DMS79 treated with DMSO at 0.1 percent for 48 hours (cell line): ENCODE results near the gene EIF4E3.

Experiments used
- DNase-seq: peaks from one replicate; lab custom pipeline; 2025; lab: John Stamatoyannopoulos, UW

Gene EIF4E3

DNA sequence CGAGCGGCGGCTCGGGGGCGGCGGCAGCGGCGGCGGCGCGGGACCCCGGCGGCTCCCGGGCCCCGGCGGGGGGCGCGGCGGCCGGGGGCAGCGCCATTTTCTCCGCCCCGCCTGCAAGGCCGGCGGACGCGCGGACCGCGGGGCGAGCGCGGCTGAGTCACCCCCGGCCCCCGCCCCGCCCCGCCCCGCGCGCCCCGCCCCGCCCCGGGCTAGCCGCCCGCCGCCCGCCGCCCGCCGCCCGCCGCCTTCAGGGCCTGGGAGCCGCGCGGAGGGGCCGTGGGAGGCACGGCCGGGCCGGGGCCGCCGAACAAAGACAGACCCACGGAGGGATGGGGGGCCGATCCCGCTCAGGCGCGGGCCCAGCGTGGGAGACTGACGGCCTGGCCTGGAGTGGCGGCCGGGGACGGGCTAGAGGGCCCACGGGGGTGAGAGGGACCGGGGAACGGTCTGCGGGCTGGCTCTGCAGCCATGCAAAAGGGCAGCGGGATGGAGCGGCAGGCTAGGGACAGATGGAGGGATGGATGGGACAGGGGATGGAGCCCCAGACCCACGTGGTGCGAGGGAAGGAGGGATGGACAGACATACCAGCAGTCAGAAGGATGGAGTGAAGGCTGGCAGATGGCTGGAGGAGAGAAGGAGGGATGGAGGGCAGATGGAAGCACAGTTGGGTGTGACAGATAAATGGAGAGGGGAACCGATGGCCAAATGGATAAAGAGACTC is at the start of gene EIF4E3:
TSS of gene EIF4E3 (minus strand) at position 132 of the 721 bp plus-strand sequence. CDS start at position 97, 35 bp downstream.
- DNase-seq, result no peak

DNA sequence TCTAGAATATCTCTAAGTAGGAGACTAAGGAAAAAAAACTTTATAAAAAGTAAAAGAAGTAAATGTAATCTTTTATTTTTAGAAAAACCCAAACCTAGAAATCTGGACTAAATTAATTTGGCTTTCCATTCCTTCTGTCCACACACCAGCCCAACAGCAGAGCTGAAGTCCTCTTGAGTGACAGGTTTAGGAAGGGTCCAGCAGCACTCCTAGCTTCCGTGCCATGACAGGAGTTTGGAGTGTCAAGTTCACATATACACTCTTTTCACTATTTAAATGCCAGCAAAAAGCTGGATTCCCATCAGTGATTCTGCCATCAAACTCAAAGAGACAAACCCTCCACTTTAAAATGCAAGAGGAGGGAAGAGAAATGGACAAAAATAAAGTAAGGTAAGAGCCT is 46.7 kb upstream of the EIF4E3 start:
- no peak for DNase-seq

GRCh38 chr3:71771126-71771525 is 45.9 kb upstream of the EIF4E3 start:
- no peak for DNase-seq

DNA sequence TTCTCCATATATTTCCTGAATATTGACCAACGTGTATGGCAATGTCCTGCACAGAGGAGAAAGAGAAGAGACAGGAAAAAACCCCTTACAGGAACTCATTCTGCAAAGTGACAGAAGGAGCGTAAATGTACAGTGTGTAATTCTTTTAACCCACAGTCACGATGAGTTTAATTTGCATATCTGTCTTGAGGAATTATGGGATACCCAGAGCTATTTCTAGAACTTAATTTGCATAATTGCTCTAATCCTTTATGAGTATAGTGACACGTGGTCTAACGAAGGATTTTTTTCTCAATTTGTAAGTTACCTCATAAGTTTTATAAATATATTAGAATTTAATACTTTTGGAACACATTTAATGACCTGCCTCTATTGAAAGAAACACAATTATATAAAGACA is 38.2 kb upstream of the EIF4E3 start:
- no peak for DNase-seq

GRCh38 chr3:71760140-71760539 is 34.9 kb upstream of the EIF4E3 start:
- no peak for DNase-seq

GRCh38 chr3:71759401-71759800 is 34.2 kb upstream of the EIF4E3 start:
- DNase-seq, result no peak

GRCh38 chr3:71758091-71758490 is 32.9 kb upstream of the EIF4E3 start:
- DNase-seq, result no peak

- no peak for DNase-seq
Measured at GRCh38 chr3:71754610-71755253, 29.5 kb upstream of the EIF4E3 start.

- no peak for DNase-seq
Measured at GRCh38 chr3:71753701-71754609, 28.8 kb upstream of the EIF4E3 start, which contains the start of gene GPR27. TSS of gene GPR27 (plus strand) at chr3:71753855. CDS start at chr3:71754050, 195 bp downstream.

GRCh38 chr3:71752831-71753700 is 27.9 kb upstream of the EIF4E3 start:
- DNase-seq, result no peak

GRCh38 chr3:71751602-71752001 is 26.4 kb upstream of the EIF4E3 start:
- no peak for DNase-seq

- DNase-seq, result no peak
Measured at GRCh38 chr3:71744738-71745137, 19.5 kb upstream of the EIF4E3 start.

DNA sequence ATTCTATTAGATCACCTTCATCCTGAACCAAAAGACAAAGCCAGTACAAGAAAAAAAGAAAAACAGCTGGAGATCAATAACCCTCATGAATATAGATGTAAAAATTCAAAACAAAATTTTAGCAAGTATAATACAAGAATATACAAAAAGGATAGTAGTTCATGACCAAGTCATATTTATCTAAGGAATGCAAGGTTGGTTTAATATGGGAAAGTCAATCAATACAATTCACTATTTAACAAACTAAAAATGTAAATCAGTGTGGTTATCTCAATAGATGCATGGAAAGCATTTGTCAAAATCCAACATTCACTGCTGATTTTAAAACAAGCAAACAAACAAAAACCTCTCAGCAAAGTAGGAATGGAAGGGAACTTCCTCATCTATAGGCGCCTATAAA is 17.4 kb upstream of the EIF4E3 start:
- DNase-seq, result no peak

DNA sequence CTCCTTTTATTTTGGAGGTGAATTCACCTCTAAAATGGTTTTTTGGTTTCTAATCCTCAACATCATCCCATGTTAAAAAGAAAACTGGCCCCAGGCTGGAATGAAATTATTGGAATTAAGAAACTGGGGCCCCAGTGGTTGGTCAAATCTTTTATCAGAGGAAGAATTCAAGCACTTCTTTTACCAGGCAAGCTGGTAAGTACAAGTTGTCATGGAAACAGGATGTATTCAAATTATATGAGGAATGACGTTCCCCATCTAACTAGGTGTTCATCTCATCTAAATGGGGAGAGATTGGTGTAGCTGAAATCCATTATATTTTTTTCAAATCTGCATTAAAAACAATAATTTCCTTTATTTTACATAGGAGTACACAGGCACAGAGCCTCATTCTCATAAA is 9.7 kb upstream of the EIF4E3 start:
- DNase-seq, result no peak

DNA sequence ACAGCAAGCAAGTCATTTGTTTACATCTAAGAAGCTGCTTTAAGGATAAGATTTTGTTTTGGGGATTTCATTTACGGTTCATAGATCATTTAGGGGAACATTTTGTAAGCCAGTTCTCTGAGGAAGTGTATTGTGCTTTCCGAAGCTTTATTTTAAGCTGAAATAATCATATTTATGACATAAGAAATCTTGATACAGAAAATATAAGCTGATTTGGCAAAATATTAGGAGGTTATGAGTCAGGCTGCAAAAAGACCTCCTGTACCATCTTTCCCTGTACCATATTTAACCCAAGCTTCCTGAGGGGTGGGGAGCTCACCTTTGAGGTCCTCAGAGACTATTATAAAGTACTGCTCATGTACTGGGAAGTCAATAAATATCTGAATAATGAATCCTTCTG is 8.1 kb upstream of the EIF4E3 start:
- no peak for DNase-seq

DNA sequence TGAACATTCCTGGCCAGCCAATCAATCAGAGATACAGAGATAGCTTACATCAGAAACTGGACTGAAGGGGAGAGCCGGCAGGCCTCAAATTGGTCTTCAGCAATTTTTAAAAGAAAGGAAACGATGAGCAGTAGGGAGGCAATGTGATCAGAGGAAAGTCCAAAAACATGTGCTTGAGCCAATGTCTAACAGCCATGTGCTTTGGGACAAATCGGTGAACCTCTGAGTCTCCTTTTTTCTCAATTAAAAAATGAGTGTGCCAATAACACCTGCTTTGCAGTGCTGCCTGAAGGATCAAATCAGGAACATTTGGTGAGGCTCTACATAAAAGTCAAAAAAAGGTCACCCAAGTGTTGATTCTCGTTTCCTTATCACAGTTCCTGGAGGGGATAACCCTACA is 7.4 kb upstream of the EIF4E3 start:
- no peak for DNase-seq

- DNase-seq, result peak; percentile 22
Measured at GRCh38 chr3:71728632-71729342, 3.6 kb upstream of the EIF4E3 start.

DNA sequence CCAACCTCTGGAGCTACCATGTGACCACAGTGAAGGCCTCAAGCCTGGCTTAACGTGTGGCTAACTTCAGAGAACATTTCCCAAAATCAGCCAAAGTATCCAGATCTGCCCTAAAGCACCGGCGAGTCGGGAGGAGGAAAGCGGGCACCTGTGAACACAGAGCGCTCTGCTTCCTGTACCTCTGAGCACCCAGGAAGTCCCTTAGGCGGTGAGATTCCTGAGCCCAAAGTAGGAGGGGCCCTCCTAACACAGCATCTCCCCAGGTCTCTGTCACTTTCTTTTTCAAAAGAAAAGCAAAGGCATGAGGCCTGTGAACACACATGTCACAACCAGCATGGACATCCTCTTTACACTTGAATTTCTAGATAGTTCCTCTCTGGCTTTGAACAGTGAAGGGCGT is 944 bp upstream of the EIF4E3 start:
- DNase-seq, result no peak

GRCh38 chr3:71724584-71725270 is 475 bp downstream of the EIF4E3 start:
- peak; percentile 3 for DNase-seq

DNA sequence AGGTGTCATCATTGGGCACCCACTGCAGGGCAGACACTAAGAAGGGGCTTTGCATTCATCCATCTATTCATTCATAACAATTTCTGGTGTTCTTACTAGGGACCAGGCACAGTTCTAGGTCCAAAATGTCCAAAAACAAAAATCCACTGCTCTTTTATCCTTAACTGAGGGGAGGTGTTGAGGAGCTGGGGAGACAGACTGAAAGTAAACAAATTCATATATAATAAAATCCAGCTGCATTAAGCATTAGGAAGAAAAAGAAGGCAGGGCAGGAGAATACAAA is 1.1 kb downstream of the EIF4E3 start:
- DNase-seq, result no peak
